Liver (tissue), 9 donors: ENCODE data around the gene HDAC5. TPM values are rescaled to one million over a fixed set of nuclear protein-coding genes. Genes with fewer than 3 reads are reported as not detected.
"Not testable (repeated sequence)": the region's sequence is repeated elsewhere in the genome, so short reads cannot be mapped to it uniquely, and the experiment has no call there.

Source experiments
- DNase-seq: peaks from one replicate; pipeline ENCODE4 v3.0.0-alpha.2; 2017; ENCODE audit warnings: low spot score
- H3K27ac ChIP-seq, 2 donors: one replicate each; pipeline ENCODE4 v1.7.0; 2013; ENCODE audit warnings: inconsistent platforms in 2 of 2, low read length in 2 of 2, control low read depth in 1 of 2, low read depth in 1 of 2, mild to moderate bottlenecking in 1 of 2
- H3K27me3 ChIP-seq, 4 donors: one replicate each; pipeline versions ENCODE4 v1.6.1 to v1.7.0; 2013; ENCODE audit warnings: low read length in 3 of 4, inconsistent platforms in 1 of 4, mild to moderate bottlenecking in 1 of 4, moderate library complexity in 1 of 4; ENCODE audit not compliant: control insufficient read depth in 4 of 4, insufficient read depth in 4 of 4
- H3K36me3 ChIP-seq, 4 donors: one replicate each; pipeline versions ENCODE4 v1.6.1 to v1.7.0; 2013; ENCODE audit warnings: low read length in 3 of 4, mild to moderate bottlenecking in 3 of 4, low read depth in 1 of 4, moderate library complexity in 1 of 4; ENCODE audit not compliant: control insufficient read depth in 4 of 4, insufficient read depth in 3 of 4
- H3K4me1 ChIP-seq, 4 donors: one replicate each; pipeline versions ENCODE4 v1.6.1 to v1.7.0; 2013; ENCODE audit warnings: low read length in 3 of 4, mild to moderate bottlenecking in 3 of 4, moderate library complexity in 1 of 4; ENCODE audit not compliant: control insufficient read depth in 4 of 4, insufficient read depth in 4 of 4
- H3K4me3 ChIP-seq, 3 donors: one replicate each; pipeline versions ENCODE4 v1.6.1 to v1.7.0; 2013; ENCODE audit warnings: low read length in 3 of 3, control low read depth in 1 of 3, low read depth in 1 of 3, mild to moderate bottlenecking in 1 of 3
- H3K9ac ChIP-seq, 2 donors: one replicate each; pipeline ENCODE4 v1.7.0; 2013; ENCODE audit warnings: low read length in 2 of 2, mild to moderate bottlenecking in 2 of 2, moderate library complexity in 2 of 2, control low read depth in 1 of 2, low read depth in 1 of 2
- H3K9me3 ChIP-seq, 4 donors: one replicate each; pipeline versions ENCODE4 v1.6.1 to v1.7.0; 2013; ENCODE audit warnings: low read length in 3 of 4; ENCODE audit not compliant: control insufficient read depth in 4 of 4
- FOXA1 ChIP-seq: IDR thresholded peaks from 2 replicates; pipeline ENCODE4 v1.6.1; 2016; ENCODE audit warnings: antibody characterized with exemption
- FOXA2 ChIP-seq: IDR thresholded peaks from 2 replicates; pipeline ENCODE4 v1.6.1; 2016; ENCODE audit warnings: antibody characterized with exemption
- HNF4A ChIP-seq, 2 donors: conservative IDR thresholded peaks; 2 replicates each; pipeline ENCODE4 v1.6.1; 2016; ENCODE audit warnings: antibody characterized with exemption in 2 of 2, mild to moderate bottlenecking in 2 of 2
- HNF4G ChIP-seq: IDR thresholded peaks from 2 replicates; pipeline ENCODE4 v1.6.1; 2016; ENCODE audit warnings: antibody characterized with exemption
- JUND ChIP-seq, 2 donors: IDR thresholded peaks; 2 replicates each; pipeline ENCODE4 v1.6.1; 2016; ENCODE audit warnings: antibody characterized with exemption in 2 of 2
- MAX ChIP-seq: IDR thresholded peaks from 2 replicates; pipeline ENCODE4 v1.6.1; 2016; ENCODE audit warnings: antibody characterized with exemption
- NR2F2 ChIP-seq: IDR thresholded peaks from 2 replicates; pipeline ENCODE4 v1.6.1; 2016; ENCODE audit warnings: antibody characterized with exemption
- REST ChIP-seq: IDR thresholded peaks from 2 replicates; pipeline ENCODE4 v1.6.1; 2016; ENCODE audit warnings: antibody characterized with exemption, mild to moderate bottlenecking
- RXRA ChIP-seq, 2 donors: IDR thresholded peaks; 2 replicates each; pipeline ENCODE4 v1.6.1; 2017 to 2018; ENCODE audit warnings: antibody characterized with exemption in 2 of 2, mild to moderate bottlenecking in 1 of 2
- WGBS: extraction: QIAGEN DNeasy Blood & Tissue Kit; methylation state at CpG from one replicate; pipeline ENCODE4 v1.1.7; 2013; 5-methylcytosine and 5-hydroxymethylcytosine counted together
- polyA plus RNA-seq, 2 donors: library from polyadenylated mRNA; stranded (reverse) in 1 of 2; unstranded in 1 of 2; fragments of 200-250 nt in 1 of 2; fragments of >200 nt in 1 of 2; fragmentation: Nextera tagmentation in 1 of 2; extraction: Ambion mirVana in 1 of 2; gene quantifications; one replicate each; pipeline versions ENCODE4 v1.2.1 to v1.2.3, GENCODE V29; 2013 to 2015
- total RNA-seq, 2 donors: library from RNA; depleted of rRNA; stranded (reverse); fragments of >200 nt; gene quantifications; one replicate each; pipeline ENCODE4 v1.2.3, GENCODE V29; 2014
- TF ChIP-seq, protein P1 (sequence below): IDR thresholded peaks from 2 replicates; pipeline ENCODE4 v1.6.1; 2016; ENCODE audit warnings: antibody characterized with exemption
- donor health status: healthy.
- donor health status: healthy.
- donor health status: healthy.
- donor health status: healthy.
- donor health status: healthy.

The HDAC5 gene
- total and polyA plus RNA-seq, 4 donors: 5.8 to 20.3 (median 14.4) TPM

- TF ChIP-seq REST (no peak), HNF4G (no peak)
- TF ChIP-seq, protein P1, sequence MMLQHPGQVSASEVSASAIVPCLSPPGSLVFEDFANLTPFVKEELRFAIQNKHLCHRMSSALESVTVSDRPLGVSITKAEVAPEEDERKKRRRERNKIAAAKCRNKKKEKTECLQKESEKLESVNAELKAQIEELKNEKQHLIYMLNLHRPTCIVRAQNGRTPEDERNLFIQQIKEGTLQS: no peak
Measured at GRCh38 chr17:44120851-44121605, 2.4 kb downstream of the HDAC5 start (continued).

- H3K9ac ChIP-seq, DNase-seq, H3K27me3 ChIP-seq, H3K27ac ChIP-seq, H3K9me3 ChIP-seq, H3K36me3 ChIP-seq, H3K4me3 ChIP-seq: not testable (repeated sequence)
- H3K4me1 ChIP-seq: peaks cover 6 to 24% (median 14%) of the 10 kb centered on the region in 4 donors
- 96% methylated on average over 11 of the region's 11 CpGs for WGBS
Measured at GRCh38 chr17:44120281-44120680, 3.2 kb downstream of the HDAC5 start.

DNA sequence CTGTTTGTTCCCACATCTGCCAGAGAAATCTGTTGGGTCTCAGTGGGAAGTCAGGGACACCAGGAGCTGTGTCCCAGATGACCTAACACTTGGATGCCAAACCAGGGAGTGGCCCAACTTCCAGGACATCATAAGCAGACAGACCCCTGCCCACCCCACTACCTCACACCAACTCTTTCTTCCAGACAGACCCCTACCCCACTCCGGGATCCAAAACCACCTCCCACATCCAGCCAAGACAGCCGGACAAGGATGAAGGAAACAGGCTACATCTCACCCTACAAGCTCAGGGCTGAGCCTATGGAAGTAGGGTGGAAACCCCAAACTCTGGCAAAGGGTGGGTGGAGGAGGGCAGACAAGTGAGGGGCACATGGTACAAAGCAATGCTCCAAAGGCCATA is 3.6 kb downstream of the HDAC5 start:
- no peaks in the 10 kb centered on the region for H3K36me3 ChIP-seq
- H3K27me3 ChIP-seq: no peaks in the 10 kb centered on the region
- peaks cover 6 to 24% (median 15%) of the 10 kb centered on the region in 4 donors for H3K4me1 ChIP-seq
- 77% methylated on average over 2 of the region's 2 CpGs for WGBS
- DNase-seq: no peak
- H3K9ac ChIP-seq: no peak overlapping the region
- H3K4me3 ChIP-seq: no peak overlapping the region
- TF ChIP-seq MAX: no peak
- no peak for TF ChIP-seq JUND (IDR thresholded peaks at IDR 0.05)
- no peak for TF ChIP-seq RXRA (IDR thresholded peaks at IDR 0.05)
- TF ChIP-seq FOXA2: no peak
- TF ChIP-seq REST: no peak
- no peak for TF ChIP-seq HNF4A (conservative IDR thresholded peaks at IDR 0.05)
- TF ChIP-seq FOXA1: no peak
- TF ChIP-seq NR2F2: no peak
- no peak overlapping the region for H3K27ac ChIP-seq
- H3K9me3 ChIP-seq: no peaks in the 10 kb centered on the region
